ENCODE measurements around the gene GRK7. TPM values are rescaled to one million over a fixed set of nuclear protein-coding genes. Genes with fewer than 3 reads are reported as not detected.
A peak's percentile ranks its signal among the peaks of the same experiment; 100 is the strongest.

GRK7 gene
- total RNA-seq, 1 donor from 2014 or later: 0.12 TPM

- no peaks in the 10 kb centered on the region for H3K36me3 ChIP-seq
- no peak for ATAC-seq
- H3K27ac ChIP-seq: no peak overlapping the region
- no peaks in the 10 kb centered on the region for H3K4me1 ChIP-seq
- H3K4me3 ChIP-seq: no peak overlapping the region
- H3K9me3 ChIP-seq: no peaks in the 10 kb centered on the region
- H3K27me3 ChIP-seq: no peaks in the 10 kb centered on the region
- TF ChIP-seq, protein P1, sequence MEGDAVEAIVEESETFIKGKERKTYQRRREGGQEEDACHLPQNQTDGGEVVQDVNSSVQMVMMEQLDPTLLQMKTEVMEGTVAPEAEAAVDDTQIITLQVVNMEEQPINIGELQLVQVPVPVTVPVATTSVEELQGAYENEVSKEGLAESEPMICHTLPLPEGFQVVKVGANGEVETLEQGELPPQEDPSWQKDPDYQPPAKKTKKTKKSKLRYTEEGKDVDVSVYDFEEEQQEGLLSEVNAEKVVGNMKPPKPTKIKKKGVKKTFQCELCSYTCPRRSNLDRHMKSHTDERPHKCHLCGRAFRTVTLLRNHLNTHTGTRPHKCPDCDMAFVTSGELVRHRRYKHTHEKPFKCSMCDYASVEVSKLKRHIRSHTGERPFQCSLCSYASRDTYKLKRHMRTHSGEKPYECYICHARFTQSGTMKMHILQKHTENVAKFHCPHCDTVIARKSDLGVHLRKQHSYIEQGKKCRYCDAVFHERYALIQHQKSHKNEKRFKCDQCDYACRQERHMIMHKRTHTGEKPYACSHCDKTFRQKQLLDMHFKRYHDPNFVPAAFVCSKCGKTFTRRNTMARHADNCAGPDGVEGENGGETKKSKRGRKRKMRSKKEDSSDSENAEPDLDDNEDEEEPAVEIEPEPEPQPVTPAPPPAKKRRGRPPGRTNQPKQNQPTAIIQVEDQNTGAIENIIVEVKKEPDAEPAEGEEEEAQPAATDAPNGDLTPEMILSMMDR (IDR thresholded peaks at IDR 0.05): no peak
- DNase-seq: no peak
- intact Hi-C loops (cut with DNase I): no loop called here
These were observed 13.2 kb downstream of the GRK7 start for GRCh38 chr3:141776376-141776775.

DNA sequence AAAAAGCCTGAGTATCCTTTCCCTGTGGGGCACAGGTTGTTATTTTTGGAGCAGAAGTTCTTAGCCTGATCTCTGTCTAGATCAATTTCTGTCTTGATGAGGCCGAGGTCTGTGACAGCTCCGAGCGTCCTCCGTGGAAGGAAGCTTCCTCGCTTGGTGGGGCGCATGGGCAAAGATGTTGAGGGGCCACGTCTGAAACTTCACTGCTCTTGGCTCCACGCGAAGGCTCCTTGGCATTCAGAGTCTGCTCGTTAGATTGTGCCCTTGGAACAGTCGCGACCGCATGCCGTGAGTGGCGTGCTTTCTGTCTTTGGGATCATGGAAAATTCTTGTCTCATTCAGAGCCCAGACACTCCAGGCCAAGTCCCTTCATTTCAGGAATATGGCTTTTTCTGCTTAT is 13.7 kb downstream of the GRK7 start:
- H3K27ac ChIP-seq: no peak overlapping the region
- ATAC-seq (no peak), DNase-seq (no peak)
- H3K36me3 ChIP-seq: no peaks in the 10 kb centered on the region
- no peaks in the 10 kb centered on the region for H3K9me3 ChIP-seq
- H3K4me3 ChIP-seq: no peak overlapping the region
- TF ChIP-seq, protein P1 (IDR thresholded peaks at IDR 0.05): no peak
- H3K27me3 ChIP-seq: no peaks in the 10 kb centered on the region
- intact Hi-C loops (cut with DNase I): no loop called here
- no peaks in the 10 kb centered on the region for H3K4me1 ChIP-seq

GRCh38 chr3:141777957-141778813 is 15.0 kb downstream of the GRK7 start:
- no peaks in the 10 kb centered on the region for H3K9me3 ChIP-seq
- no peak overlapping the region for H3K4me3 ChIP-seq
- H3K4me1 ChIP-seq: no peaks in the 10 kb centered on the region
- intact Hi-C loops (cut with DNase I): no loop called here
- TF ChIP-seq, protein P1 (IDR thresholded peaks at IDR 0.05): no peak
- H3K27me3 ChIP-seq: no peaks in the 10 kb centered on the region
- H3K36me3 ChIP-seq: no peaks in the 10 kb centered on the region
- DNase-seq (no peak), ATAC-seq (no peak)
- no peak overlapping the region for H3K27ac ChIP-seq

- H3K27ac ChIP-seq: no peak overlapping the region
- TF ChIP-seq, protein P1 (IDR thresholded peaks at IDR 0.05): no peak
- no peak overlapping the region for H3K4me3 ChIP-seq
- DNase-seq: no peak
- no peaks in the 10 kb centered on the region for H3K36me3 ChIP-seq
- no peaks in the 10 kb centered on the region for H3K27me3 ChIP-seq
- intact Hi-C loops (cut with DNase I): no loop called here
- no peak for ATAC-seq
- H3K9me3 ChIP-seq: no peaks in the 10 kb centered on the region
- no peaks in the 10 kb centered on the region for H3K4me1 ChIP-seq
These were observed 16.5 kb downstream of the GRK7 start for GRCh38 chr3:141779667-141780066.

DNA sequence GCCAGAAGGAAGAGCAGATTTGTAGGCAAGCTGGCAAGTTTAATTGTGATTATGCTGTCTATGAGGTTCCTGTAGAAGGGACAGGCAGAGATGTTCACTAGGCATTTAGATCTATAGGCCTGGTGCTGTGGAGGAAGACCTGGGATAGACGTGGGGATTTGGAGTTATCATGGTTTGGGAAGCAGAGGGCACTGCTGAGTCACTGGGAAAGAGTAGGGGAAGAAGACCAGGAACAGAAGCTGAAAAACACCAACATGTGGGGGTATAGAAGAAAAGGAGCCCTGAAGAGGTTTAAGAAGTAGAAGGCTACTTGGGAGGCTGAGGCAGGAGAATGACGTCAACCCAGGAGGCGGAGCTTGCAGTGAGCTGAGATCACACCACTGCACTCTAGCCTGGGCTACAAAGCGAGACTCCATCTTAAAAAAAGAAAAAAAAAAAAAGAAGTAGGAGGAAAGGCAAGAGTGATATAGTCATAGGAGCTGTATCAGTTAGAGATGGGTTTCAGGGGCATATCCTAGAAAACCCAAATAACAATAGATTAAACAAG is 19.3 kb downstream of the GRK7 start:
- intact Hi-C loops (cut with DNase I): no loop called here
- Histone ChIP-seq H3K36me3 (no peaks in the 10 kb centered on the region), H3K9me3 (no peaks in the 10 kb centered on the region), H3K4me1 (no peaks in the 10 kb centered on the region), H3K4me3 (no peak overlapping the region), H3K27ac (no peak overlapping the region), H3K27me3 (no peaks in the 10 kb centered on the region)
- DNase-seq (no peak), ATAC-seq (peak; percentile 48)
- TF ChIP-seq, protein P1 (IDR thresholded peaks at IDR 0.05): no peak

Measured in upper lobe of right lung (tissue), 1 donor.